ENCODE measurements around the gene PIP5KL1. TPM values are rescaled to one million over a fixed set of nuclear protein-coding genes. Genes with fewer than 3 reads are reported as not detected.
A peak's percentile ranks its signal among the peaks of the same experiment; 100 is the strongest.

Gene PIP5KL1
- total RNA-seq, 1 experiment from 2014 or later = 16.8 TPM

- no peak overlapping the region for H3K27ac Mint-ChIP-seq
- ATAC-seq (no peak), DNase-seq (ENCODE audit: low spot score) (no peak)
- peaks cover 18% of the 10 kb centered on the region for H3K4me1 Mint-ChIP-seq
- no peak overlapping the region for H3K4me3 Mint-ChIP-seq
- ChIA-PET CTCF (interaction anchor here (0.6 to 2.4 kb wide), 46 partner anchors 10 to 395 kb away, joined by 3 to 28 read pairs (median 4); partner anchors contain the start of genes AK1, CDK9, DPM2 and ENG), POLR2A (interaction anchor here (0.6 kb wide), 2 partner anchors 116 to 178 kb away, joined by 3 read pairs; no protein-coding TSS in a partner anchor)
- peaks cover 11% of the 10 kb centered on the region for H3K27me3 Mint-ChIP-seq (ENCODE audit: low read depth)
- H3K9me3 Mint-ChIP-seq = no peaks in the 10 kb centered on the region
- H3K36me3 Mint-ChIP-seq = no peaks in the 10 kb centered on the region
- TF ChIP-seq FOXK1 (CRISPR knock-in tag; IDR thresholded peaks at IDR 0.05) = no peak
- no peak for TF ChIP-seq ZNF263 (CRISPR knock-in tag; IDR thresholded peaks at IDR 0.05; ENCODE audit: low read depth)
- no peak for TF ChIP-seq ZNF671 (CRISPR knock-in tag; IDR thresholded peaks at IDR 0.05)
- TF ChIP-seq ETV6 (CRISPR knock-in tag; IDR thresholded peaks at IDR 0.05) = no peak
- no peak for TF ChIP-seq NR1H2 (CRISPR knock-in tag; IDR thresholded peaks at IDR 0.05)
- TF ChIP-seq AR (CRISPR knock-in tag; IDR thresholded peaks at IDR 0.05) = no peak
- no peak for TF ChIP-seq NR3C1 (CRISPR knock-in tag; conservative IDR thresholded peaks at IDR 0.05; ENCODE audit: low read depth)
- TF ChIP-seq NFE2L1 (CRISPR knock-in tag; IDR thresholded peaks at IDR 0.05) = no peak
- no peak for TF ChIP-seq ATF6 (CRISPR knock-in tag; IDR thresholded peaks at IDR 0.05)
Measured at GRCh38 chr9:127920794-127921193, 9.8 kb downstream of the PIP5KL1 start.

- H3K4me3 Mint-ChIP-seq = no peak overlapping the region
Measured at GRCh38 chr9:127919253-127919815, 11.2 kb downstream of the PIP5KL1 start.

GRCh38 chr9:127918183-127919107 is 12.1 kb downstream of the PIP5KL1 start:
- no peaks in the 10 kb centered on the region for H3K36me3 Mint-ChIP-seq
- no peak overlapping the region for H3K4me3 Mint-ChIP-seq
- peak; percentile 17 for ATAC-seq
- ChIA-PET CTCF (interaction anchor here (1.0 to 2.4 kb wide), 9 partner anchors 12 to 147 kb away, joined by 3 to 9 read pairs (median 6); partner anchors contain the start of genes CDK9 and PIP5KL1), POLR2A (interaction anchor here (0.5 kb wide), 1 partner anchor 19 kb away, joined by 3 read pairs; no protein-coding TSS in a partner anchor)
- H3K9me3 Mint-ChIP-seq = no peaks in the 10 kb centered on the region
- H3K4me1 Mint-ChIP-seq = peaks cover 19% of the 10 kb centered on the region
- no peak overlapping the region for H3K27ac Mint-ChIP-seq
- peak; percentile 55 for DNase-seq (ENCODE audit: low spot score)
- peaks cover 11% of the 10 kb centered on the region for H3K27me3 Mint-ChIP-seq (ENCODE audit: low read depth)
- TF ChIP-seq PREB (CRISPR knock-in tag; IDR thresholded peaks at IDR 0.05; ENCODE audit: borderline replicate concordance) = no peak
- no peak for TF ChIP-seq ATF6 (CRISPR knock-in tag; IDR thresholded peaks at IDR 0.05)
- TF ChIP-seq ESRRA (CRISPR knock-in tag; IDR thresholded peaks at IDR 0.05; ENCODE audit: borderline replicate concordance) = no peak
- no peak for TF ChIP-seq PRRX2 (CRISPR knock-in tag; IDR thresholded peaks at IDR 0.05)
- no peak for TF ChIP-seq RELA (CRISPR knock-in tag; IDR thresholded peaks at IDR 0.05; ENCODE audit: borderline replicate concordance)
- TF ChIP-seq TCF7 (CRISPR knock-in tag; IDR thresholded peaks at IDR 0.05; ENCODE audit: low read depth) = no peak
- TF ChIP-seq NR2C2 (CRISPR knock-in tag; IDR thresholded peaks at IDR 0.05) = no peak
- no peak for TF ChIP-seq ATF3 (CRISPR knock-in tag; conservative IDR thresholded peaks at IDR 0.05)

More at GRCh38 chr9:127919253-127919815, 11.2 kb downstream of the PIP5KL1 start:
- Mint-ChIP-seq H3K4me1 (peaks cover 19% of the 10 kb centered on the region), H3K9me3 (no peaks in the 10 kb centered on the region), H3K36me3 (no peaks in the 10 kb centered on the region), H3K27me3 (ENCODE audit: low read depth) (peaks cover 11% of the 10 kb centered on the region), H3K27ac (no peak overlapping the region)
- TF ChIP-seq ZSCAN18 (CRISPR knock-in tag; IDR thresholded peaks at IDR 0.05) (no peak), GABPB1 (CRISPR knock-in tag; IDR thresholded peaks at IDR 0.05) (peak; percentile 44; the same call in 1 of the 2 replicates)
- no peak for DNase-seq (ENCODE audit: low spot score)
- ChIA-PET POLR2A (no interaction called here), CTCF (interaction anchor here (1.0 to 1.1 kb wide), 3 partner anchors 11 to 184 kb away, joined by 3 to 5 read pairs (median 3); partner anchors contain the start of genes PIP5KL1 and TOR2A)
- no peak for ATAC-seq
